Brain pericyte (primary cell): ENCODE data around the gene GATM.
"Not testable (repeated sequence)": the region's sequence is repeated elsewhere in the genome, so short reads cannot be mapped to it uniquely, and the experiment has no call there.

Experiments
- DNase-seq: peaks from one replicate; pipeline ENCODE4 v3.0.0-alpha.2; 2012; ENCODE audit warnings: low read depth, low spot score

GATM gene

DNA sequence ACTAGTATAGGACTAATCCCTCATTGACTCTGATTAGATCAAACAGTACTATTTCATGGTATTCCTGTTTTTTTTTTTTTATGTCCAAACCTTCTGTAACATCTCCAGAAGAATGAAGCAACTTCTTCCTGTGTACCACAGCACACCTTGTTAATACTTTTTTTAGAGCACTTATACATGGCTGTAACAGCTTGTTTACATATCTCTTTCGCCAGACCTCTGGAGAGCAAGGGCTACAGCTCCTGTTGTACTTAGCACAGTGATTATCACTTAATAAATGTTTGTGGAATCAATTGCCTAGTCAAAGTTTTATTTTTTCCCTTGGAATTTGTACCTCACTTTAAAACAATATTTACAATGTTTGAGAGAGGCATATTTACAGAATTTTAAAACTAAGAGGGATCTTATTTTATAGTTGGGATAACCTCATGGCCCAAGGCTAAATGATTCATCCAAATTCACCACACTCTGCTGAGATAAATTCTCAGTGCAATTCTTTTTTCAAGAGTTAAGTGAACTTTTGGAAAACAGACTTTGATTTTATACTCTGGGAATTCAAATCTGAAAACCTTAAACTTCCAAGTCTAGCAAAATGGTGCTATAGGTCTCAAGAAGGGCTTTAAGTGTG, 9.2 kb upstream of the GATM start:
- no peak for DNase-seq

DNA sequence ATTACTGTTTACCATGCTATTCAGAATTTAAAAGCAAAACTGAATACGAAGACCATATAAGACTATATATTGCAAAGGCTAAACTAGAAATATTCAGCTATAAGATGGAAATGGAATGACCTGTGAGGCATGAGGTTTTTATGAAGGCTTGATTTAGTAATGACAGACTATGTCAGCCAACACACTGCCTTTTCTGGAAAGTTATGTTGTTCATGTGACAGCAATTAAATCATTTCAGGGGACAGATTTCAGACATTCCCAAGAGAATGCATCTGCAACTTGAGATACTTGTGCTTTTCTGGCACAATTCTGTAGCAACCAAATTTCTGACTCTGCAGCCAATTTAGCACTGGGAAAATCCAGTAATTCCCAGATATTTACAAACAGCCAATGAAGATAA, 8.6 kb upstream of the GATM start:
- DNase-seq, result no peak

DNA sequence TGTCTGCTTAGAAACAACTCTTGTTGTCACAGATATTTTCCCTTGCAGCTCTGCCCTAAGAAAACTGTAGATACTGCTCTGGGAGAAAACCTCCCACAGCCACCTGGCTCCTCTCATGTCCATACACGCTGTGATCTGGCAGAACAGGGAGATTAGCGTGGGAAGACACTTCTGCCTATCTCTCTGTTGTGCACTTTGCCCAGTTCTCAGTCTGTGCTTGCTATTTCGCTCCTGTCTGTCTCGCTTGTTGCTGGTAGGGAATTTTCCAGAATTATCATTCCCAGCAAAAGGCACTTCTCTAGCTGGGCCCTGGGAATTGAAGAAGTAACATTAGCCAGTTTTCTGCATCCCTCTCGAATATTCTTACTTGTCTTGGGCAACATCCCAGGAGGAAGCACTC, 8.1 kb upstream of the GATM start:
- DNase-seq, result no peak

DNA sequence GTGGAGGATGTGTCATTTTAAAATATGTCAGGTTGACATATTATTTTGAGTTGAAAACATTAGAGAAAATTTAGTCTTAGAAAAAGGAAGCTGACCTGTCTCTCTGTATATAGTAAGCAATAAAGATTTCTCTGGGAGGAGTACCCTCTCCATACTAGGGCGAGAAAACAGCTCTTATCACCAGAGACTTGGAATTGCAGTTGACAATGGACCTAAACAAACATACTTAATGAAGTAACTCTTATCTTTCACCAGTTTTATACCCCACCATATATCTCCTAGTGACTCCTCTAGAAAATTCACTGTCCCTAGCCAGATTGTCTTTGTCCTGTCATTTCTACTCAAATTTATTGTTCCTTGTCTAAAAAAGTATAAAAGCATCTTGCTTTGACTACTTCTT, 7.2 kb upstream of the GATM start:
- no peak for DNase-seq

DNA sequence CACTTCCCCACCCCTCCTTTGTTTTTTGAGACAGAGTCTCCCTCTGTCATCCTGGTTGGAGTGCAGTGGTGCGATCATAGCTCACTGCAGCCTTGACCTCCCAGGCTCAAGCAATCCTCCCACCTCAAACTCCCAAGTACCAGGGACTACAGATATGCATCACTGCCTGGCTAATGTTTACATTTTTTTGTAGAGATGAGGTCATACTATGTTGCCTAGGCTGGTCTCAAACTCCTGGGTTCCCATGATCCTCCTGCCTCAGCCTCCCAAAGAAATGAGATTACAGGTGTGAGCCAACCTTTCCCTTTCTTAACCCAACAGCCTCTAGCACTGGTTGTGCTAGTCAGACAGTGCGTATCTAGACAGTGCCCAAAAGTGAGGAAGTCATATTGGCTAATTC, 6.4 kb upstream of the GATM start:
- no peak for DNase-seq

DNA sequence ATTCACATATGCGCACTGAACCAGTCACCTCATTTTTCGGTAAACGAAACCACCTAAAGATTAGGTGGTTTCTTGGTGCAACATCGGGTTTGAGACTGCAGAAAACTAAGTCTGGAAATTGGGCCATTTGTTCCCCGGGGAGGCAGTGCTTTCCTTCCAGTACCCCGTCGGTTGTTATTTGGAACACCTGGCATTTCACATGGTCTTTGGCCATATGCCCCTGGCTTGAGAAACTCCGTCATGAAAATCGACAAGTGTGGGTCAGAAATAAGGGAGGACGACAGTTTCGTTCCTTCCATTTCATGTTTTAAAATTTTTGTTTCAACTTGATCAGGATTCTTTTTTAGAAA, 544 bp upstream of the GATM start:
- DNase-seq, result no peak

DNA sequence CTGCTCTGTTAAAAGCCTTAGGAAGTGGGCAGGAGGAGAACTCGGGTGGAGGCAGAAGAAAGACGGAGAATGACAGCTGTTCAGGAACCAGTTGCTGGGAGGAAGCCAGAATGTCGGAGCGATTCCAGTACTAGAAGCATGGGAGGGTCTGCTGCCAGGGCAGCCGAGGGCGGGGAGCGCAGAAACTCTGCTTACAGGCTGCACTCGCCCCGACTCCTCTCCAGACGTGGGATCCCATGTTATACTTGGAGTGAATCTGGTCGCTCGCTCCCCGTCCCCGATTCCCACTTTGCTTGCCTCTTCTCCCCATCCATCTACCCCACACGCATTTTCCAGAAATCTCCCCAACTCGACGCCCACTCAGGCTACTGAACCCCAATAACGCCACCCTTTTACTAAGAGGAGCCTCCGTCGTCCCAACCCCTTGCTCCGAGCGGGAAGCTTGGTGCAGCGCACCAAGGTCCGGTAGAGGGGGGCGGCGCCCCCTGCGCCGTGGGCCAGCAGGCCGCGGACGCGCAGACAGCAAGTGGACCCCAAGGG, 665 bp downstream of the GATM start:
- no peak for DNase-seq

DNA sequence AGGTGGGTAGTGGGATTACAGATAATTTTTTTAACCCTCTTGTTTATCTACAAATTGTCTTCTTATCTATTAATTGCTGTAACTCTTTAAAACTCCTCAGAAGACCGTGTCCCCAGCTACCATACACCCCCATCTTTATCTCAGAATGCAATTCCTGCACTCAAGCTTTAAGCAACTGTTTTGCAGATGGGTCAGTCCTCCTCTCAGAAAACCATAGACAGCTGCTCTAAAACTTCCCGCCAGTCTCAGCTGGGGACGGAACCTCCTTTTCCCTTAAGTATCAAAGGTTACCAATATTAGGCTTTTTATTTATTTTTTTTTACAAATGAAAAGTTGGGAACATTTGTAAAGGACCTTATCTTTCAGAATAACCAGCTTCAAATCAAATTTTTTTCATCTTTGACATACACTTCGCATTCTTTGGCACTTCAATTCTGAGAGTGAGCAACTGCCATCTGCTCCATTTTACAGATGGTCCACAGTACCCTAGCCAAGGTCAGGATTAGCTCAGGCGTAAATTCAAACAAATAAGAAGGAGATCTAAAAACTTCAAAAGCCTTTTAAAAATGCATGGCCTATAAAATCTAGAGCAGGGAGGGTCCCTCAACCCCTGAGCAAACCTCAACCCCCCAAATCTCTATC, 1.3 kb downstream of the GATM start:
- DNase-seq, result no peak

DNA sequence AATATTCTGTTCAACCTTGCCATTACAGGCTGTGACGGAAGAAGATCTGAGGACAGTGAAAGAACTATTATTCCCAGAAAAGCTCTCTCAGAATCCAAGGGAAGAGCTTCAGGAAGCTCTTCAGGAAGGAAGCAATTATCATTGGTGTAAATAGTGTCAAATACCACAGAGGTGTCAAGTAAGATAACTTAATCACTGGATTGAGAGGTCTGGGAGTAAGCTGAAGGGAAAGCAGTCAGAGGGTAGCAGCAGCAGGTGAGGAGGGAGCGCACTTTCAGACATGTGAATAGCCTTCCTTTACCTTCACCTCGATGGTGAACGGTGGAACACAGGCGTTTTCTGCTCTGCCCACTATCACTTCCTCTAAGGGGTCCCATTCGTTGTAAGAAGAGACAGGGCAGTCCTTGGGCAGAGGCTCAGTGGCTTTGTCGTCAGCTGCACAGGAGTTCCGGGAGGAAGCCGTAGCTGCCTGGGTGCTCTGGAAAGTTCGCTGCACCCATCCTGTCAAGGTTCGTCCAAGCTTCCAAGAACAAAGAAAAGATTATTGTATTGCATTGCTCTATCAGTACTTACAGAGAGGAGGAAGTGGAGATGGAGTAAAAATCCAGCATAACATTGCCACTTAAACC, 1.9 kb downstream of the GATM start:
- DNase-seq, result no peak

DNA sequence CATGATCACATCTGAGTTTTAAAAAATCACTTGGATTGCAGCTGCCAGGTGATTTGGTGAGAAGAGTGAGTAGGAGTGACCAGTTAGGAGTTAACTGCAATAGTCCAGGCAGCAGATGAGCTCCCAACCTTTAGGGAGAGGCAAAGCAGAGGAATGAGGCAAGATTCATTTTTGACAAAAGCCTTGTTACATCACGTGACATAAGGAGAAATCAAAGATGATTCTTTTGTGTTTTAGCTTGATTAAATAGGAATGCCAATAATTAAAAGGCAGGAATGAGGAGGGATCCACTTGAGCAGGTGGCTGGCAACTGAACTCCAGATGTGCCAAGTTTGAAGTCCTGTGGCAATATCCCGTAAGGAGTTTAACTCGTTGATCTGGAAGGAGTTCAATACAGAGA, 2.5 kb downstream of the GATM start:
- DNase-seq, result no peak

DNA sequence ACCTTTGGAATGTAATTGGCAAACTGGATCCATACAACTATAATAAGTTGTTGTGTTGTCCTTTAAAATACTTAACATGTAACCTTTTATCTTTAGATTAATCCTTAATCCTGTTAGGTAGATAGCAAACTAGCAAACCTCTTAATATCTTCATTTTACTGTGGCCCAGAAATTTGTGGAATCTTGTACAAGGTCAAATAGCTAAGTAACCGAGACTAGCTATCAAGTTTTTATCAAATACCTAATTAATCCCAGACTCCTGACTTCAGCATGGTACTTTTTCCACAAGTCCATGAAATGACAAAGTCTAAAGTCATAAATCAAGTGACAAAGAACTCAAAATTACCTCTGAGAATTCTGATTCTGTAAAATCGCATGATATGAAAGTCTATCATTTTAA, 4.4 kb downstream of the GATM start:
- no peak for DNase-seq

DNA sequence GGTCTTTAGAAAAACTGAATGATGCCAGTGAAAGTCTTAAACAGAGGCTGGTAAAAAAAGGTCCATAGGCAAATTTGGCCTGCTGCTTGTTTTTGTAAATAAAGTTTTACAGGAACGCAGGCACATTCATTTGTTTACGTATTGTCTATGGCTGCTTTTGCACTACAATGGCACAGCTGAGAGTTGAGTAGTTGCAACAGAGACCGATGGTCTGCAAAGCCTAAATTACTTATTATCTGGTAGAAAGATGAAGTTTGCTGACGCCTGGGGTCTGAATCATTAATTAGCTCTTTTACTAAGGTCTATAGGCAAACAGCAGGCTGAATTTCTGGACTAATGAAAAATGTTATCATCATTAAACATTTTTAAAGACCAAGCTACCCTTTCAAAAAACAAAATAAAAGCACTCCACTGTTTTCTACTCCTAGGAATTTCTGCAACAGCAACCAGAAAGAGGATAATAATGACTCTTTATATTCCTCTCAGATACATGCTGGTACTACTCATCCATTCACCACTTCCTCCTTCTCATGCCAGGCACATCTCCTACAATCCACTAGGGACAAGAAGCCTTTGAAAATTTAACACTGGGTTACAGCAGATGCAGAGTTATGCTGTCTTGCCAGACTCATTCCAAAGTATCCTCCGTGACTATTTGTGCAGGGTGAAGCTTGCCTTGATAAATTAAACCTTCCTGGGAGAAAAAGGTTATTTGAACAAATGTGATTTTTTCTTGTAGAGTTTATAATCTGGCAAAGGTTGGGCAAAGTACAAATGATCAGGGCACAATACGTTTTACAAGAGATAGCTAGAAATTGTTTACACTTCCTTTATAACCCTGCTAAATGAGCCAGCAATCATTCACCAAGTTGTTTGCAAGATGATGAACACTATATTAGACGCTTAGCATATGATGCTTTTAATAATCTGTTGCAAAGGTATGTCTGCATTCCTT, 6.0 kb downstream of the GATM start:
- no peak for DNase-seq

DNA sequence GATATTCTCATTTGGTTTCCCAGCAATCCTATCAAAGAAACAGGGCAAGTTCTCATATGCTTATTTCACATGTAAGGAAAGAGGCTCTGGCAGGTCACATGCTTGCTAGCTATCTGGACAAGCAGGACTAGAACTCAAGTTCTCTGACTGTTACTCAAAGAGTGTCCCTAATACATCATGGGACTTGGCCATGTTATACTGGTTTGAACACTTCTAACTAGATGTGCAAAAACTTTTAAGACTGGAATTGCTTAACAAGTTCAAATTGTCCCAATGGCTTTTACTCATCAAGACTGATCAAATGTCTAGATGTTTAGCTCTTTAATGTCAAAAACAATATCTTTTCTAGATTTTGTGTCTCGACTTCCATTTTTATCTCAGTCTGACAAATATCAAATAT, 6.8 kb downstream of the GATM start:
- DNase-seq, result no peak

DNA sequence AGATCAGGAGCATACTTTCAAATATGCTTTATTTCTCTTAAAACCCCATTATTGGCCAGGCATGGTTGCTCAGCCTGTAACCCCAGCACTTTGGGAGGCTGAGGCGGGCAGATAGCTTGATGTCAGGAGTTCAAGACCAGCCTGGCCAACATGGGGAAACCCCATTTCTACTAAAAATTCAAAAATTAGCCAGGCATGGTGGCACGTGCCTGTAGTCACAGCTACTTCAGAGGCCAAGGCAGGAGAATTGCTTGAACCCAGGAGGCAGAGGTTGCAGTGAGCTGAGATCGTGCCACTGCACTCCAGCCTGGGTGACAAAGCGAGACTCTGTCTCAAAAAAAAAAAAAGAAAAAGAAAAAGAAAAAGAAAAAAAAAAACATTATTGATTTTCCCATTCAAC, 8.3 kb downstream of the GATM start:
- not testable (repeated sequence) for DNase-seq

DNA sequence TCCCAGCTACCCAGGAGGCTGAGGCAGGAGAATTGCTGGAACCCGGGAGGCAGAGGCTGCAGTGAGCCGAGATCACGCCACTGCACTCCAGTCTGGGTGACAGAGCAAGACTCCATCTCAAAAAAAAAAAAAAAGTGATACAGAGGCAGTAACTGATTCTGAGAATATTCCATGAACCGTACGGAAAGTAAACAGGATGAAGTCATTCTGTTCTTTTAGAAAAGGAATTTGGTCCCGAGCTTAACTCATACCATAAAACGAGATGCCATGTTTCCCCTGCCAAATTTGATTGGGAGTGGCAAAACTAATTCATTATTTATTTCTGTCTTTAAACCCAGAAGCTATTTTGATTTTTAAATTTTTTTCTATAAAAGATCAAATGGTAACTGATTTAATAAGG, 11.1 kb downstream of the GATM start:
- not testable (repeated sequence) for DNase-seq

DNA sequence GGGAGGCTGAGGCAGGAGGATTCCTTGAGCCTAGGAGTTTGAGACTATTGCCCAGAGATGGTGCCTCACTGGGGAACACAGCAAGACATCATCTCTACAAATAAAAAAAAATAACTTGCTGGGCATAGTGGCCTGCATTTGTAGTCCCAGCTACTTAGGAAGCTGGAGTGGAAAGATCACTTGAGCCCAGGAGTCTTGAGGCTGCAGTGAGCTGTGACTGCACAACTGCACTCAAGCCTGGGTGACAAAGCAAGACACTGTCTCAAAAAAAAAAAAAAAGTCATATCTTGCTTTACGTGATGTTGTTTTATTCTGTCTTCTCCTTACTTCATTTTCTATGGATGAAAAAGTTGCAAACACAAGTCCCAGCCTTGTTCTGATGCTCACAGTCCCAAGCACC, 14.1 kb downstream of the GATM start:
- no peak for DNase-seq

DNA sequence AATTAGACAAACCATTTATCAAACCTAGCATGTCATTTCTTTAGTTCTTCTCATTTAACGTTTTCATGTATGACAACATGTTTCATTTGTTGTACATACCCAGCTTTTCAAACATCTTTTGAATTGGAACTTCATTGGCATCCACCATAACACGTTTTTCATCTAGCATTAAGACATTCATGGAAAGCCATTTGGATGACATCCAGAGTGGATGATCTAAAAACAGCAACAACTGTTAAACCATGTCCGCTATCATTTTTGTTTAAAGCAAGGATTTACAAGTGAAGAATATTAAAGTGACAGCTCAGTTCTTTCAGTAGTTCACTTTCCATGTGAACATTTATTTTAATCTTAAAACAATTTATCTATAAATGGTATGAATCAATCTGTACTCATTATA, 14.5 kb downstream of the GATM start:
- no peak for DNase-seq

DNA sequence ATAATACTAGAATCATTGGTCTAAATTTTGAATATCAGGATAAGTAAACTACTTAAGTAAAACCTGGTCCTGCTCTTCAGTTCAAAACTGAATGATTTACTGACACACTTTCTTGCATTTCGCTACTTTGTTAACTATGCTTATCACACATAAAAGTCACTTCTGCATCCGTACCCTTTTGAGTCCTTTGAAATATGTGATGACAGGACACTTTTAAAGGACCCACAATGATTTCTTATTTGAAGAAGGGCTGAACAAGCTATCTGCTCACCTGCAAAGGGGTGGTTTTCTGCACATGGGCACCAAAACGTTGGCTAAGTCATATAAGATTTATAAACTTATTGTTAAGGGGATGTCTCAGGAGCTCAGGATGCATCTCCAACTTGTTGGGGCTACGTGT, 15.0 kb downstream of the GATM start:
- no peak for DNase-seq

DNA sequence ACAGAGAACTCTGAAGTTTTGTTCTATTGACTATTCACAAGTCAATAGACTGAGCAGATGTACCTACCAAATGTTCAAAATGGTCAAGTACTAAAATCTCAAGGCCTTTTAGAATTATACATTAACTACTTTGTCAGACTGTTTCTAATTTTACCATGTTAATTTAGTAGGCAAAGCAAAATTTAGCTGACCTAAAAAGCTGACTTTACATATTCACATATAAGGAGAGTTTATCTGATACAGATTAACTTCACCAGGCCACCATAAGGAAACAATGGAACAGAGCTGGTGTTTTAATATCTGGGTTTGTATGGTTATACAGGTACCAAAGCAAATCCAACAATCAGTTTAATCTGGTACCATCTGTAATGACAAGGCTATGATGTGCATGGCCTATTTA, 15.9 kb downstream of the GATM start:
- no peak for DNase-seq

DNA sequence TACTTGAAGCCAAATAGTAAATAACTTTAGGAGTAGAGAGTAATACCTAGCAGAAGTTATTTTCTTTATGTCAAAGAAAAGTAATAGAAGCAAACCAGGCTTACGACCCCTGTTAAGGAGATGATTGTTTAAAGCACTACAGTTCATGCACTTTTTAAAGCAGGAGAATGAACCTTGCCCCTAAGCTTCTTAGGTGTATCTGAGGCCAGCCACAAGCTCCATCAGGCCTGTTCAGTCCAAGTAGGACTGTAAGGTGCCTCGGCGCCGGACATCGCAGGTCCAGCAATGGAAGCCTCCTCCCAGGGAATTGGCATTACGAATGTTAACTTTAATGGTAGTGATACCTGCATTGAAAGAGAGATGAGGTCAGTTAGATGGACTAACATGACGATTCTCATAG, 16.5 kb downstream of the GATM start:
- no peak for DNase-seq

DNA sequence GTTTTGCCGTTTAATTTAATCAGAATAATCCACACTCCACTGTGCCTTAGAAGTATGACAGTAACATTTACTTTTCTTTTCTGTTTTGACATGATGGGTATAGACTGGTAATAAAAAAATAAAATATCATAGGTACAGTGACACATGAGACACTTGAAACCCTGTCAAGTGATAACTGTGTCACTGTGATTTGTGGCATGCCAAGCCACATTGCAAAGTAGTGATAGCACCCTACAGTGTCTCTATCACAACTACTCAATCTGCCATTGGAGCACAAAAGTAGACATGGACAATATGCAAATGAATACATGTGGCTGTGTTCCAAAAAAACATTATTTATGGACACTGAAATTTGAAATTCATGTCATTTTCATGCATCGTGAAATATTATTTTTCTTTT, 22.5 kb downstream of the GATM start:
- no peak for DNase-seq

DNA sequence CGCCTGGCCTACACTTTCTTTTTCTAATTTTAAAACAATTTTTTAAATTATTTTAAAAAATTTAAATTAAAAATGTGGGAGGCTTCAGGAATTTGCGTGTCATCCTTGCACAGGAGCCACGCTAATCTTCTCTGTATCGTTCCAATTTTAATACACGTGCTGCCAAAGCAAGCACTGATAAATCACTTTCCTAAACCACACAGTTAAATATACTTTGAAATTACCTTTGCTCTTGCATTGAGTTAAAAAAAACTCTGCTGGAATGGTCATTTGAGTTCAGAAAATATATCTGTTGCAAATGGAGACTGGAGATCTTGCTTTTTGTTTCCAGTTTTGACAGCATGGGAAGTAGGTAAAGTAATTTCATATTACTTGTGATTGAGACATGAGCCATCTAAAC, 23.6 kb downstream of the GATM start:
- no peak for DNase-seq
